Glomerular visceral epithelial cell (primary cell): ENCODE data around the gene AGER.

Experiments
- DNase-seq: peaks from one replicate; pipeline ENCODE4 v3.0.0-alpha.2; 2016; ENCODE audit errors: extremely low spot score

The AGER gene

DNA sequence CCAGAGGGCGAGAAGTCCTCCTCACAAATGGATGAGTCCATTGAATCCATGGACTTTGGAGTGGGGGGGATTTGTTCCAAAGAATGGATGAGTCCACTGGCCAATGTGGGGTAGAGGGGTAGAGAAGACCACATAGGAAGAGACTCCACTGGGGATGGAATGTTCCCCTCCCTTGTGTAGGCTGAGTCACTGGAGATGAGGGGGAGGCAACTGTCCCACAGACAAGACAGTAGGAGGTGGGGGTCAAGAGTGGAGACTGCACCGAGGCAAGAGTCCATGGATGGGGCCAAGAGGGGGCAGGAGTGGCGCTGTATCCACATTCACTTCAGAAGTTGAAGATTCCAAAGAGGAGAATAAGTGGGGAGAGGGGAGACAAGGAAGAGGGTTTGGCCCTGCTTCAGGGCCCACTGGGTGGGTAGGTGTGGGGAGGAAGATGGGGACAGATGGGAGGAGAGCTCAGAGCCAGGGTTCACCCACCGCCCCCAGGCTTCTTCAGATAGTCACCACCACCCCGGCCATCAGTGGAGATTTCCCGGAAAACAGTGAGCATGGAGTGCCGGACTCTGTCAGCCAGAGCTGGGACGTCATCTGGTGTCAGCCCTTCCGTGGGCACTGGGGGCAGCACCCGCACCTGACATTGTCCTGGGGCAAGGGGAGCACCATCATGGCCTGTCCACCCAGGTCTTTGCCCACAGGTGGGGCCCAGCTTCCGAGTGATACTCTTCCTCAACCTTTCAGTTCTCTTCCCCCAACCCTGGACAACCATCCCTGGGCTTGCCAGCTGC, 15.1 kb downstream of the AGER start:
- no peak for DNase-seq

GRCh38 chr6:32168350-32168749, 15.7 kb downstream of the AGER start:
- DNase-seq, result no peak

DNA sequence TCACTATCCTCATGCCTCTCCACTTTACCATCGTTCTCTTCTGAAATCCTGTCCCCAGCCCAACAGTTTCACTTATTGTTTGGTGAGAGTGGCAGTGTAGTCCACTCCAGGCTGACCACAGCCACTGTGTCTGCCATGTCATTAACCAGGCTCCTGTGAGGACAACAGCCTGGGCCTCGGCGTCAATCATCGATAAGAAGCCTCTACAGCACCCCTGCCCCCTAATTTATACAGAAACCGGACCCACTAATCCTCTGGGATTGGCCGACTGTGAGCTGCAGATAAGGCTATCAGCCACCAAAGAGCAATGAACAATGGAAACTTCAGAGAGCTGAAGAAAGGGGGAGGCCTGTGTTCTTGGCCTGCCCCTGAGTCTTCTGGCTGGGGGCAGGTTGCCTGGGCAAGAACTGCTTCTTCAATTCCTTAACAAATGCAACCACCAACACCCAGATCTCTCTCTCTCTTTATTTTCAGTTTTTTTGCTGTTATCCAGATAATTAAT, 16.2 kb downstream of the AGER start:
- no peak for DNase-seq

DNA sequence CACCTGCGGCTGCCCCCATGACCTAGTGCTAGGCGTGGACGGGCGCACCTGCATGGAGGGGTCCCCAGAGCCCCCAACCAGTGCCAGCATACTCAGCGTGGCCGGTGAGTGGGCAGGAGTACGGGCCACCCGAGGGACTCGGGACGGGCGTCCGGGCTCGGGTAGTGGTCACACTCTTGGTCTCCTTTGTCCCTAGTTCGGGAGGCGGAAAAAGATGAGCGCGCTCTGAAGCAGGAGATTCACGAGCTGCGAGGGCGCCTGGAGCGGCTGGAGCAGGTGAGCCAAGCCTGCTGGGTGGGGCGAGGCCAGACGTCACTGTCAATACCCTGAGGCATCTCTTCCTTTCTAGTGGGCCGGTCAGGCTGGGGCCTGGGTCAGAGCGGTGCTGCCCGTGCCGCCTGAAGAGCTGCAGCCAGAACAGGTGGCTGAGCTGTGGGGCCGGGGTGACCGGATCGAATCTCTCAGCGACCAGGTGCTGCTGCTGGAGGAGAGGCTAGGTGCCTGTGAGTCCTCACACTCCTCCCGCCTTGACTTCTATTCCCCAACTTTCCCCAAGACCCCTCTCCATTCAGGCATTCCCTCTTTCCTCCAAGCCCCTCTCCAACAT, 16.8 kb downstream of the AGER start:
- DNase-seq, result no peak

GRCh38 chr6:32166411-32167061, 17.5 kb downstream of the AGER start:
- no peak for DNase-seq

DNA sequence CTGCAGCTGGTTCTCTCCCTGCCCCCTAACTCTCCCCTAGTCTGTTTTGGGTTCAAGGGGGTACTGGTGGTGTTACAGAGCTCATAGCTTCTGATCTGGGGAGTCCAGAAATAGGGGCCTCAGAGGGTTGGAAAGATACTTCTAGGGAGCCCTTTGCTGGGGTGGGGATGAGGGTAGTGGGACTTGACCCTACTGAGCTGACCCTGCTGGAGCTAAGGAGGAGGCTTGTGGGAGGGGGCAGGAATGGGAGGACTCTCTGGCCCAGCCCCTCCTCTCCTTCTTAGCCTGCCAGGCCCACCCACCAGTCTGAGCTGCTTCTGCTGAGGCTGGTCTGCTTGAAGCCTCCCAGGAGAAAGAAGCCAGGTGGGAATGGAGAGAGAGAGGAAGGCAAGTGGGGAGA, 19.8 kb downstream of the AGER start, which contains the start of gene EGFL8:
Gene EGFL8 (plus strand): TSS at position 301 of the 400 bp plus-strand sequence. CDS start 1,571 bp downstream, outside the sequence.
- no peak for DNase-seq

- DNase-seq, result no peak
Observed at GRCh38 chr6:32163559-32164258, 20.3 kb downstream of the AGER start.

GRCh38 chr6:32158052-32158451, 26.0 kb downstream of the AGER start:
- DNase-seq, result no peak

DNA sequence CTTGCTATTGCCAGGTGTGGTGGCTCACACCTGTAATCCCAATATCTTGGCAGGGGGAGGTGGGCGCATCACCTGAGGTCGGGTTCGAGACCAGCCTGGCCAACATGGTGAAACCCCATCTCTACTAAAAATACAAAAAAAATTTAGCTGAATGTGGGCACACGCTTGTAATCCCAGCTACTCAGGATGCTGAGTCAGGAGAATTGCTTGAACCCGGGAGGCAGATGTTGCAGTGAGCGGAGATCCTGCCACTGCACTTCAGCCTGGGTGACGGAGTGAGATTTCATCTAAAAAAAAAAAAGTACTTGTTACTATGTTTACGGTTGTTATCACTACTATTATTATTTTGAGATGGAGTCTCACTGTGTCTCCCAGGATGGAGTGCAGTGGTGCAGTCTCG, 27.2 kb downstream of the AGER start:
- DNase-seq, result no peak

GRCh38 chr6:32154514-32155161, 29.4 kb downstream of the AGER start:
- peak; percentile 66 for DNase-seq

DNA sequence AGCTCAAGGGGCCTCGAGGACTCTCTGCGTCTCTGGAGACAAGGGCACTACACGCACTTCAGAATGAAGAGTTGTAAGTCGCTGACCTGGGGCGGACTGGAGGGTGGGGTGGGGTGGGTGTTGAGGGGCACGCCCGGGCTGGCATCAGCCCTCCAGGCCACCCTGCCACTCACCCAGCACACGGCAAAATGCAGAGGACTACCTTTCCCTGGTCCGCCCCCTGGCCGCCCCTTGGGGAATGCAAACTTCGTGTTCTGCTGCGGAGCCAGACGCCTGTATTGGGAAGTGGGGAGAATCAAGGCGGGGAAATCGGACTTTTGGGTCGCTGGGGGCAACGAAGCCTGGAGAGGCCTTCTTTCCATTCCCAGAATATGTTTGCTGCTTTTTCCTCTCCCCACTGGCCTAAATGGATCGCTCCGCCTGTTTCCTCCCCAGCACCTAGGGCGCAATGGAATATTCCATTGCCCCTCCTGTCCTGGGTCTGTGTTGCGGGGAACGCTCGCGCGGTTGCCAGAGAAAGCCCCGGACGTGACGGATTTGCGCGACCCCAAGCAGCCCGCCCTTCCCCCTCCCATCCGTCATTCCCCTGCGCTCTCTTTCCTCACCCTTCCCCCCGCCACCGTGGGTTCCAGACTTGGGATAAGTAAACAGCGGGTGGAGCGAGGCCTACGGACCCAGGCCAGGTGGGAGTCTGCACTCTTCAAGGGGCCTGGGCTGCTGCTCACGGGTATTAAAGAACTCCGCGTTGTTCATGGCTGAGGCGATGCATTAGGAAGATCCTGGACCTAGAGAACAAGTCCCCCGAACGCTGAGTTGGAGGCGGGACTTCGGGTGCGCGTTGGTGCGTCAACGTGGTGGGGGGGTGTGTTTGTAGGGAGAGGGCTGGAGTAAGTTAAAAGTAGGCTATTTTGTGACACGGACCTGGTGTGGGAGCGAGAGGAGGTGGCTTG, 30.2 kb downstream of the AGER start, which contains the start of gene PPT2:
Gene PPT2 (plus strand): TSS at position 578 of the 950 bp plus-strand sequence. CDS start 454 bp downstream, outside the sequence.
- DNase-seq, result peak; percentile 86

GRCh38 chr6:32152769-32153563, 31.1 kb downstream of the AGER start:
- DNase-seq, result peak; percentile 22

DNA sequence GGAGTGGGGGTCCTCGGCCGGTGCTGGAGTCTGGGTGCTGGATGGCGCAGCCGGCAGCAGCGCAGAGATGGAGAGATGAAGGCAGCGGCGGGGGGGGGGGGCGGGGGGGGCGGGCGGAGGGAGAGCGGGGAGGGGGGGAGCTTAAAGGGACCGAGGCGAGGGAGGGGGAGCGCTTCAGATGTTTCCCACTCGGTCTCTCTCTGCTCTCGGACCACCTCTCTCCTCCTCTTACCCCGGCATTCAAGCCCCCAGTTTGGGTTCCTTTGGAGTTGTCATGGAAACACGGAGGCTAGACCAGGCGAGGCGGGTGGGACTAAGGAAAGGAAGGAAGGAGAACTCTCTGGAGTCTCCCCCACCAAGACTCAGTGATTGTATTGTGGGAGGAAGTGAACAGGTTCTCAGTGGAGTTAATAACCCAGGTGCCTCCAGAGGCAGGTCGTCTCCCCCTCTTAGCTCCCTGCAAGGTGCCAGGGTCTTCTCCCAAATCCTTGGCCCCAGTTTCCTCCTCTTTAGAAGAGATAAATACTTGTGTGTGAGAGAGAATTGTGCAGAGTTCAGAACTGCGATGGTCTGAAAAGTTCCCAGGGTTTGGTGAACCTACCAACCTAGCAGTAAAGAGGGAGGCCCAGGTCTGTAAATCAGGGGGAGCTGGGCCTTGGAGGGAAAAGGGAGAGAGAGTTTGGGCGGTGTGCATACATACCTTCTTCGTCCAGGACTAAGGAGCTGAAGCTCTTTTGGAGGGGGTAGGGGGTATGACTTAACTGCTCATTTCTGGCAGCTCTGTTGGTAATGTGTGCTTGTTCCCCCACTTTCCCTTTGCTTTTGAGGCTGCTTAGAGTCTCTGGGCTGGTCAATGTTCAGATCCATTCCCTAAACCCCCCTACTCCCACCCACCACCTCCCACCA, 31.9 kb downstream of the AGER start, which contains the start of gene PRRT1:
Gene PRRT1 (minus strand): TSS at position 77 of the 906 bp plus-strand sequence. CDS start 112 bp downstream, outside the sequence.
- no peak for DNase-seq

DNA sequence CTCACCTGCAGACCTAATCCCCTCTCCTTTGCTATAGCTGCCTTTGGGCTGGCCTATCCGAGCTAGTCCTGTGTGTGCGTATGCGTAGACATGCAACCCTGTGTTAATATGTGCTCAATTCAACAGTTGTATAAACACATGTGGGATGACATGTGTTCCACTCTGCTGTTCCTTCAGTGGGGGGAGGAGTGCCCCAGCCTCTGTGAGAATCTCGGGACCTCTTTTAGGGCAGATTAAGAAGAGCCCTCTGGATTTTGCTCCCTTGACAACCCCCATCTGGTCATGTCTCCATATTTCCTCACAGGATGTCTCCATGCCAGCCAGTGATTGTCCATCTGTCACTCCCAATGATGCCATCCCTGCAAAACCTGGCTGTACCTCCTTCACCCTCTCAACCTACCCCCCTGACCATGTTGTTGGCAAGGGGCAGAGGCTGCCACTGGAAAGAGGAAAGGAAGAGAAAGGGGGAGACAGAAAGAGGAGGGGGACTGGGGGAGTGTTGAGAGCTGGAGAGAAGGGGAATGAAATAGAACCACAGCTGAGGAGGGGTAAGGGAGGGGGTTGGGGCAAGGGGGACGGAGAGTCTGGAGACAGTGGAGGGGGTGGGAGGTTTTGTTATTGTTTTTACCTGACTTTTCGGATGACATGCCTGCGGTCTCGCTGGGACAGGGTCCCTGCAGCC, 32.7 kb downstream of the AGER start:
- DNase-seq, result no peak

DNA sequence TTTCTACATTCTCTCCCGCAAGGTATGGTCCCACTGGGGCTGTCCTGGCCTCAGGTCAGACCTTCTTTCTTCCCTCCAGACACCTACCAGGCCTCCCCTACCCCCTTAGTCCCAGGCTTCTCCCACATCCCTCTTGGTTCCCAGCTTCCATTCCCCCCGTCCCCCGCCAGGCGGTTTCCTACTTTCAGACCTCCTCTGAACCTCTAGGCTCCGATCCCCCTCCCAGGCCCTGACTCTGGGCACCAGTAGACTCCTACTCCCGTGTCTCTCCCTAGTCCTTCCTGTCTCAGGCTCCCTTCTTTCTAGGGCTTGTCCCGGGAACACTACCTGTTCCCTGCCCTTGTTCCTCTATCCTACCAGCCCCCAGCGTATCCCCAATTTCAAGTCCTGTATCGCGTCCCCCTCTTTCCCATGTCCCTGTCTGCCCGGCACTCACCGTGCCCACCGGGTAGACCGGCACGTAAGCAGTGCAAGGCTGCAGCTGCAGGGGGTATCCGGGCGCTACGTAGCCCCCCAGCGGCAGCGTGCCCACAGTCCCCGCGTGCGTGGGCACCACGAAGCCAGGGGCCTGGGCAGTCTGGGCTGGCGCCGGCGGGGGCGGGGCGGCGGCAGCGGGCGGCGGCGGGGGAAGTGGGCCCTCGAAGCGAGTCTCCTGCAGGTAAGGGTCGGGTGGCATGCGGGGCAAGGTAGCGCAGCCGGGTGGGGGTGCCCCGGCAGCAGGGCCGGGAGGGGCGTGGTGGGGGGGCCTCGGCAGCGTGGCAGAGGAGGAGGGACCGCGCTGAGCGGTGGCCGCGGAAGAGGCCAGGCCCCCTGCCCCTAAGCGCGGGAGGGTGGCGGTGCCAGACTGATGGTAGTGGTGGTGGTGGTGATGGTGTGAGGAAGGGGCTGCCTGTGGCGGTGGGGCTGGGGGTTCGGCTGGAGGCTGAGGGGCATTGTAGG, 33.9 kb downstream of the AGER start:
- DNase-seq, result no peak

DNA sequence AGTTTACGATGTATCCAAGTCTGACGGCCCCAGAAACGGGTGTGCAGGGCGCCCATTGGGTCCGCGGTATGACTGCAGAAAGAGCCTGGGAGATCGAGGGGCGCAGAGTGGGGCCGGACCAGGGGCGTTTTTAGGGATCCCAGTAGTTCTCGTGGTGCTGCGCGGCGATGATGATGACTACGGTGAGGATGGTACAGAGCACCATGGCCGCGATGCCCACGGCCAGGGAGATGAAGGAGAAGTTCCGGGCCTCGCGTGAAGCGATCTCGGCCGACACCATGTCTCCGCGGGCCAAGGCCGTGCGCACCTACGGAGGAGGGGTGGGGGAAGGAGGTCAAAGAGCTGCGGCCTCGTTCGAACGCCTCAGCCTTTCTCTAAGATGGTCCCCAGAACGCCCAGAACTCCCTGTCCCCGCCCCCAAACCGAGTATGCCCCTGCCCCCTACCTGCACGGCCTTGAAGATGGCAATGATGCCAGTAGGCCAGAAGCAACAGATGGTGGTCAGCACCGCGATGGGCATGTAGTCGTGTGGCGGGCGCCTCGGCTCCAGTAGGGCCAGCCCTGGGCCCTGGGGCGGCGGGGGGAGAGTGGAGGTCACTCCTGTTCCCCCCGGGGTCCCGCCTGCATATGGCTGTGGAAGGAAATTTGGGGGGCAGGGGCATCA, 34.8 kb downstream of the AGER start:
- no peak for DNase-seq
